GM18907 (cell line): Measurements from ENCODE around the gene TIRAP.
A peak's percentile ranks its signal among the peaks of the same experiment; 100 is the strongest.
"Not testable (repeated sequence)": the region's sequence is repeated elsewhere in the genome, so short reads cannot be mapped to it uniquely, and the experiment has no call there.

ENCODE experiments used
- ATAC-seq: cut with Tn5 transposase; IDR thresholded peaks from one replicate; pipeline ENCODE4 v1.9.1; 2021; ENCODE audit warnings: mild to moderate bottlenecking, moderate library complexity; ENCODE audit not compliant: unreplicated experiment

The TIRAP gene

GRCh38 chr11:126282361-126282735, 545 bp upstream of the TIRAP start:
- ATAC-seq = no peak

GRCh38 chr11:126284829-126285228, 1.9 kb downstream of the TIRAP start:
- peak; percentile 57 for ATAC-seq

GRCh38 chr11:126288237-126288636, 5.3 kb downstream of the TIRAP start:
- no peak for ATAC-seq

- ATAC-seq = no peak
Observed at GRCh38 chr11:126290887-126291286, 8.0 kb downstream of the TIRAP start.

GRCh38 chr11:126293726-126294125, 10.8 kb downstream of the TIRAP start:
- no peak for ATAC-seq

GRCh38 chr11:126297004-126297403, 14.1 kb downstream of the TIRAP start:
- no peak for ATAC-seq

GRCh38 chr11:126303623-126304456, 20.9 kb downstream of the TIRAP start, which contains the start of gene DCPS:
TSS of gene DCPS (plus strand) at chr11:126304060. CDS start at chr11:126304081, 21 bp downstream.
- ATAC-seq = peak; percentile 85

- ATAC-seq = peak; percentile 37
Observed at GRCh38 chr11:126304457-126305075, 21.7 kb downstream of the TIRAP start.

- peak; percentile 64 for ATAC-seq
Observed at GRCh38 chr11:126305699-126306098, 22.8 kb downstream of the TIRAP start.

- ATAC-seq = no peak
Observed at GRCh38 chr11:126307706-126308105, 24.8 kb downstream of the TIRAP start.

GRCh38 chr11:126308271-126308671, 25.4 kb downstream of the TIRAP start:
- no peak for ATAC-seq

GRCh38 chr11:126308771-126309170, 25.9 kb downstream of the TIRAP start:
- not testable (repeated sequence) for ATAC-seq

GRCh38 chr11:126310200-126310991, 27.5 kb downstream of the TIRAP start:
- ATAC-seq = peak; percentile 32

GRCh38 chr11:126310992-126311310, 28.1 kb downstream of the TIRAP start:
- no peak for ATAC-seq

GRCh38 chr11:126311401-126312291, 28.8 kb downstream of the TIRAP start:
- ATAC-seq = peak; percentile 78

- ATAC-seq = no peak
Observed at GRCh38 chr11:126312961-126313360, 30.1 kb downstream of the TIRAP start.

GRCh38 chr11:126313826-126314225, 30.9 kb downstream of the TIRAP start:
- ATAC-seq = no peak

- no peak for ATAC-seq
Observed at GRCh38 chr11:126317432-126317755, 34.5 kb downstream of the TIRAP start.

GRCh38 chr11:126317756-126318573, 35.1 kb downstream of the TIRAP start:
- ATAC-seq = peak; percentile 46
